Epithelial cell of esophagus (primary cell): ENCODE results near the gene MORN1.

Experiments
- DNase-seq: peaks from one replicate; pipeline ENCODE4 v3.0.0; 2010; ENCODE audit warnings: low read depth
- H3K4me3 ChIP-seq: 2 replicates; pipeline ENCODE4 v1.5.1; 2011; ENCODE audit warnings: mild to moderate bottlenecking, low read length, control low read depth
- CTCF ChIP-seq: IDR thresholded peaks from 2 replicates; pipeline ENCODE4 v1.5.1; 2011; ENCODE audit warnings: low read depth, mild to moderate bottlenecking, low read length, control low read depth, inconsistent platforms; ENCODE audit not compliant: insufficient read depth; ENCODE audit errors: missing control alignments

Gene MORN1

DNA sequence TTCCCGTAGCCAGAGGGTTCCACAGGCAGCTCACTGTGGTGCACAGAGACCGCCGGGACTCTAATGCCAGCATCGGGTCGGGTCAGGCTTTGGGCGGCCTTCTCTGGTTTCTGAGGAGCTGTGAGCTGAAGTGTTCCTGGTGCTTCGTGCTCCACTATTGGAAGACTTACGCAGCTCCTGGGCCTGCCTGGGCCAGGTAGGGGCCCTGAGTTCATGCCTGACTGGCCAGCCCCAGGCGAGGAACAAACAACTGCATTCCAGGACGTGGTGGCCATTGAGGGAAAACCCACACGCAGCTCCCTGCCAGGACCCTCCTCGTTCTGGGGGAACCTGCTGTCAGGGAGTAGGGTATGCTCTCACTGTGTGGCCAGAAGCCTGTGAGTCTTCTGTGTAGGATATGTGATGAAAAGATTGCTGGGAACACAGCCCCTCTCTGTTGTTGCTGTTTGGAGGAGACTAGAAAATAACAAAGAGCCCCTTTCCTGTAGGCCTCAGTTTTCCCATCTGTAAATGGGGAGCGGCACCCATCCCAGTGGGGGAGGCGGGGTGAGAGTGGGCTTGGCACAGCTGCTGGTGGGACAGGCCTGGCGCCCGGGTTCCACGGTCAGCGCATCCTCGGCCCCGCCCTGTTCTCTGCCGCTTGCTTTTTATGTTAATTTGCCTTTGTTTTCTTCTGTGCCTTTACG lies 8.7 kb upstream of the MORN1 start:
- H3K4me3 ChIP-seq: no peak overlapping the region
- no peak for DNase-seq
- TF ChIP-seq CTCF: no peak

GRCh38 chr1:2398871-2399270 lies 7.5 kb upstream of the MORN1 start:
- no peak for TF ChIP-seq CTCF
- H3K4me3 ChIP-seq: no peak overlapping the region
- no peak for DNase-seq

- no peak for TF ChIP-seq CTCF
Measured at GRCh38 chr1:2397007-2397679, 5.8 kb upstream of the MORN1 start.

GRCh38 chr1:2396476-2396875 lies 5.1 kb upstream of the MORN1 start:
- no peak for TF ChIP-seq CTCF
- no peak for DNase-seq
- H3K4me3 ChIP-seq: no peak overlapping the region

More at GRCh38 chr1:2397007-2397679, 5.8 kb upstream of the MORN1 start:
- peak; percentile 16 for DNase-seq
- no peak overlapping the region for H3K4me3 ChIP-seq

DNA sequence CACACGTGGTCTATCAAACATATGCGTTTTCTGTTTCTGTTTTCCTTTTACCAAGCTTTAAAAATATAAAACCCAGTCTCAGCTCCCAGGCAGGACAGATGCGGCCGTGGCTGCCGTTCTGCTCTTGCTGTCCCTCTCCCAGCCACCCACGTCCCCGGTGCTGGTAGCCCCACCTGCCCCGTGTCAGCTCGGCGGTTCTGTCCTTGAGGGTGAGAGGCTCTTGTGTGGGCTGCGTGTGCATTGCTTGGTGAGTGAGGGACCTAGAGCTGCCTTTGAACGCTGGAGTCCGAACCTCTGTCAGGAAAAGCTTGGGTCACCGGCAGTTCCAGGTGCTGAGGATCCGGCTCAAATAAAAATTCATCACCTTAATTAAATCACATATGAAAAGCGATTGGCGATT lies 4.7 kb upstream of the MORN1 start:
- H3K4me3 ChIP-seq: no peak overlapping the region
- no peak for TF ChIP-seq CTCF
- no peak for DNase-seq

DNA sequence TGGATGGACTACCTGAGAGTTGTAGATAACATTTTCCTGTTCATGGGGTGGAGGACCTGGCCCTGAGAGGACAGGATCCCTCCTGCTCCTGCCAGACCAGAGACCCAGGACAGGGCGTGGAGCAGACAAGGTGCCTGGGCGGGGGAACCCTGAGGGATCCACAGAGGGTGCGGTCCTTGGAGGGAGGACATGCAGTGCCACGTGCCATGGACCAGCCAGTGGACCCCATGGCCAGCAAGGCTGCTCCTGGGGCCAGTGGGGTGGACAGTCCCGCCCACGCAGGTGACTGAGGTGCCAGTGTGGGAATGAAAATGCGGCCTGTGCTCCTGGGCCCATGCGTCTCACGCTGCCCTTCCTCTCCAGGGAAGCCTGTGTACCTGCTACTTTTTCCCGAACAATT lies 3.9 kb upstream of the MORN1 start:
- no peak for DNase-seq
- no peak for TF ChIP-seq CTCF
- H3K4me3 ChIP-seq: no peak overlapping the region

- no peak for DNase-seq
- no peak overlapping the region for H3K4me3 ChIP-seq
- TF ChIP-seq CTCF: no peak
Measured at GRCh38 chr1:2394761-2395160, 3.4 kb upstream of the MORN1 start.
